CD4-positive, alpha-beta T cell treated with Interleukin-6 for 4 hours (primary cell): ENCODE data around the gene NR0B1.

Experiments
- DNase-seq: peaks from one replicate; pipeline ENCODE4 v3.0.0-alpha.2; 2020; ENCODE audit warnings: mixed read lengths

The NR0B1 gene

DNA sequence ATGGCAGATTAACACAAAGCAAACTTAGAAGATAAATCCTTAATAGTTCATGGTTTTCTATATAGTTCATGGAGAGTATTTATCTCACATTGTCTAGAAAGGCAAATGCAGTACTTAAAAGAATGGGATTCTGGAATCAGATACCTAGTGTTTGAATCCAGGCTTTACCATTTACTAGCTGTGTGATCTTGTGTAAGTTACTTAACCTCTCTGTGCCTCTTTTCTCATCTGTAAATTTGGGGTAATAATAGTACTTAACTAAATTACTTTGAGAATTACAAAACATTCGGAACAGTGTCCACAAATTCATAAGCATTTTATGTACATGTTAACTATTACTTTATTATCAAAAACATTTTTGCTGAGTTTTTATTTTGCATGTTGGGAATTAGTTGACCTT is 46.4 kb downstream of the NR0B1 start:
- DNase-seq = no peak

DNA sequence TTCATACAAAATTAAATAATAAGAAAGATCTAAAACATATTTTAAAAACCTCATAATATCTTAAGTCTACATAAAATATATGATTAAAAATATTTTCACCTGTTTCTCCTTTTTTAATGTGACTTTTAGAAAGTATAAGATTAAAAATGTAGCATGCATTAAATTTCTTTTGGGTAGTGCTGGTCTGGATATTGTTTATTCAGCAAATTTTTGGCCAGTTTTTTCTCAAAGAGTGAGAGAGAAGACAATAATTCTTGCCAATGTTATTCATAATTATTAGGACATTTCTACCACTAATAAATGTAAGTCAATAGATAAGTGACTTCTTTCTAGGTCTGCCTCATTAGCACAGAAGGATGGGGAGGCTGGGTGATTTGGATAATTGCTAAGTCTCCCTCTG is 48.2 kb downstream of the NR0B1 start:
- DNase-seq = no peak

DNA sequence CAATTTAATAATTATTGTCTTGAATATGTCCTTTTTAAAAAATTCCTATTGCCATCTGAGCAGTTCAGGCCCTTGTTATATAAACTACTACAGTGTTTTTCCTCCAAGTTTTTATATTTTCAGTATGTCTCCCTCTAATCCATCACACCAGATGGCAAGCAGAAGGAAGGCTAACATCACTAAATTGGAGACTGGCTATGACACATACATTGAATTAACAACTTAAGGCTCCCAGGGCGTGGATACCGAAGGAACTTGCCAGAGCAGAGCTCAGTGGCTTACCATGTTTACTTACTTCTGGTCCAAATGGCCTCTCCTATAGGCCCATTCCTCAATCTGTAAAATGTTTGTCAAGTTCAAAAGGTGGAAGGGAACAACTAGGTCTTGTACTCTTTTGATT is 49.3 kb downstream of the NR0B1 start:
- no peak for DNase-seq
